Measurements from ENCODE around the gene ARHGEF2.
A peak's percentile ranks its signal among the peaks of the same experiment; 100 is the strongest.

Gene ARHGEF2

DNA sequence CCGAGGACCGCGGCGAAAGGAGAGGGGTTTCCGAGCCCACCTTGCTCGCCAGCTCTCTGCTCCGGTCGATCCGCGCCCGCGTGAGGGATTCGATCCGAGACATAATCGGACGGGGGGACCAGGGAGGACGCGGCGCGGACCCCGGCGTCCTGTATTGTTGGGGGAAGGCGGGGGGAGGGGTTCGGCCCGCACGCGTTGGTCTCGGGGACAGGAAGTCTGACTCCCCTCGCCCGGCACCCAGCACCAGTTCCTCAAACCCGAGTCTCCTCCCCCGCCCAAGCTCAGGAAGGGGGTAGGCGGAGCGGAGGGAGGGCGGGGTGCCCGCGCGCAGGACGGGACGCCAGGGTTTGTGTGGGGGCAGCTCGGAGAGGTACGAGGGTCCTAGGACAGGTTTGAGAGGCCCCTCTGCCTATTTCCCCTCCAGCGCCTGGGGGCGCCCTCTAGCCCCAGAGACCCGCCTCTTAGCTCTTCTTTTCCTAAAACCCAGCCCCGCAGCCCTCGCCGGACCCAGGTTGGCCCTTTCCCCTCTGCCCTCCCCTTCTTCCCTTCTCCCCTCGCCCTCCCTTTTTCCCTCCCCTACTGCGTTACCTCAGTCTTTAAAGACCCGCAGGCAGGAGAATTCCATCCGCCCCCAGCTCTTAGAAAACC lies at the start of gene ARHGEF2:
TSS of gene ARHGEF2 (minus strand) at position 223 of the 648 bp plus-strand sequence. CDS start at position 103, 120 bp downstream.
- no peak for DNase-seq (ENCODE audit: low read depth, low spot score)
- ChIA-PET CTCF (interaction anchor here (3.6 to 4.1 kb wide), 3 partner anchors 10 to 16 kb away, joined by 22 to 30 read pairs (median 24); no protein-coding TSS in a partner anchor), POLR2A (interaction anchor here (1.4 to 6.2 kb wide), 5 partner anchors 10 to 40 kb away, joined by 3 to 58 read pairs (median 6); no protein-coding TSS in a partner anchor)
- peak within 1 kb of the TSS; percentile 88 for H3K4me3 ChIP-seq (ENCODE audit: low read depth, low read length)
- TF ChIP-seq, protein P1, sequence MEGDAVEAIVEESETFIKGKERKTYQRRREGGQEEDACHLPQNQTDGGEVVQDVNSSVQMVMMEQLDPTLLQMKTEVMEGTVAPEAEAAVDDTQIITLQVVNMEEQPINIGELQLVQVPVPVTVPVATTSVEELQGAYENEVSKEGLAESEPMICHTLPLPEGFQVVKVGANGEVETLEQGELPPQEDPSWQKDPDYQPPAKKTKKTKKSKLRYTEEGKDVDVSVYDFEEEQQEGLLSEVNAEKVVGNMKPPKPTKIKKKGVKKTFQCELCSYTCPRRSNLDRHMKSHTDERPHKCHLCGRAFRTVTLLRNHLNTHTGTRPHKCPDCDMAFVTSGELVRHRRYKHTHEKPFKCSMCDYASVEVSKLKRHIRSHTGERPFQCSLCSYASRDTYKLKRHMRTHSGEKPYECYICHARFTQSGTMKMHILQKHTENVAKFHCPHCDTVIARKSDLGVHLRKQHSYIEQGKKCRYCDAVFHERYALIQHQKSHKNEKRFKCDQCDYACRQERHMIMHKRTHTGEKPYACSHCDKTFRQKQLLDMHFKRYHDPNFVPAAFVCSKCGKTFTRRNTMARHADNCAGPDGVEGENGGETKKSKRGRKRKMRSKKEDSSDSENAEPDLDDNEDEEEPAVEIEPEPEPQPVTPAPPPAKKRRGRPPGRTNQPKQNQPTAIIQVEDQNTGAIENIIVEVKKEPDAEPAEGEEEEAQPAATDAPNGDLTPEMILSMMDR (IDR thresholded peaks at IDR 0.05; ENCODE audit: insufficient read depth, low read length, missing control alignments): peak; percentile 30

DNA sequence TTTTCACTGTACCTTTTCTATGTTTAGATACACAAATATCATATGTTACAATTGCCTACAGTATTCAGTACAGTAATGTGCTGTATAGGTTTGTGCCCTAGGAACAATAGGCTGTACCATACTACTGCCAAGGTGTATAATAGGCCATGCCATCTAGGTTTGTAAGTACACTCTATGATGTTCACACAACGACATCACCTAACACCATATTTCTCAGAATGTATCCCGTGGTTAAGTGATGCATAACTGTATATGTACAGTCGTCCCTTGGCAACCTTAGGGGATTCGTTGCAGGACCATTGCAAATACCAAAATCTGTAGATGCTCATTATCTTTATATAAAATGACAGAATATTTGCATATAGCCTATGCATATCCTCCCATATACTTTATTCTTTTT lies 48.2 kb upstream of the ARHGEF2 start:
- POLR2A ChIA-PET: no interaction called here
- H3K4me3 ChIP-seq (ENCODE audit: low read depth, low read length): no peak overlapping the region
- TF ChIP-seq, protein P1 (IDR thresholded peaks at IDR 0.05; ENCODE audit: insufficient read depth, low read length, missing control alignments): no peak
- DNase-seq (ENCODE audit: low read depth, low spot score): no peak
- CTCF ChIA-PET: interaction anchor here (1.0 to 3.0 kb wide), 4 partner anchors 10 to 39 kb away, joined by 3 to 17 read pairs (median 4); no protein-coding TSS in a partner anchor

DNA sequence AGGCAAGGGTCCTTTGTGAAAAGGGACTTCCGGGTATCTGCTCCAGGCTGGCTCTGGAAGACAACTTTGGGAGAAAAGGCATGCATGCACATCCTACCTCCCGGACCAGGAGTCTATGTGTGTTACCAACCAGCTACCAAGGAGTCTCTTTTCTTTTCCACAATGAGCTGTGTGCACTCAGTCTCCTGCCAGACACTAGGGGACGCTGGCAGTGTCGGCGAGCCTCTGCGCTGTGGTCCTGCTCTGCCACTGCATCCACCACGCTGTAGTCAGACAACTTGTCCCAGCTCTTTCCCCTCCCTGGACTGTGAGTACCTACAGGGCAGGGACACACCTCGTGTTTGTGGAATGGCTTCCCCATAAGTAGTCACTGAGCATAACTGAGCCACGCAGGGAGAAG lies 47.5 kb upstream of the ARHGEF2 start:
- H3K4me3 ChIP-seq (ENCODE audit: low read depth, low read length): no peak overlapping the region
- TF ChIP-seq, protein P1 (IDR thresholded peaks at IDR 0.05; ENCODE audit: insufficient read depth, low read length, missing control alignments): peak; percentile 76
- ChIA-PET POLR2A (no interaction called here), CTCF (interaction anchor here (0.7 to 3.0 kb wide), 6 partner anchors 11 to 40 kb away, joined by 3 to 17 read pairs (median 3); partner anchors contain the start of gene LAMTOR2)
- DNase-seq (ENCODE audit: low read depth, low spot score): no peak

DNA sequence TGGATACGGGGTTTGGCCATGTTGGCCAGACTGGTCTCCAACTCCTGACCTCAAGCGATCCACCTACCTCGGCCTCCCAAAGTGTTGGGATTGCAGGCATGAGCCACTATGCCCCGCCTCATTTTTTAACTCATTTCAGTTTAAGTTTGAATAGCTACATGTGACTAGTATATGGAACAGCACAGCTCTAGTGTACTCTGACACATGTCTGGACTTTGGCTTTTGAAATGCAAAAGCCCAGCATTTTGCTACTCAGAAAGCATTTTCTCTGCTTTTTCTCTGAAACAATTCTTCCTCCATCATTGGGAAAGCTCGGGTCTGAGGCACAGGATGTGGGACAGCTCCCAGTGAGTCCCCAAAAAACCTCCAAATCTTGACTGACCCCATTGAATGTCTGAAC lies 46.5 kb upstream of the ARHGEF2 start:
- POLR2A ChIA-PET: no interaction called here
- CTCF ChIA-PET: interaction anchor here (1.1 to 3.0 kb wide), 2 partner anchors 41 to 44 kb away, joined by 3 to 17 read pairs; no protein-coding TSS in a partner anchor
- no peak for DNase-seq (ENCODE audit: low read depth, low spot score)
- TF ChIP-seq, protein P1 (IDR thresholded peaks at IDR 0.05; ENCODE audit: insufficient read depth, low read length, missing control alignments): no peak
- no peak overlapping the region for H3K4me3 ChIP-seq (ENCODE audit: low read depth, low read length)

DNA sequence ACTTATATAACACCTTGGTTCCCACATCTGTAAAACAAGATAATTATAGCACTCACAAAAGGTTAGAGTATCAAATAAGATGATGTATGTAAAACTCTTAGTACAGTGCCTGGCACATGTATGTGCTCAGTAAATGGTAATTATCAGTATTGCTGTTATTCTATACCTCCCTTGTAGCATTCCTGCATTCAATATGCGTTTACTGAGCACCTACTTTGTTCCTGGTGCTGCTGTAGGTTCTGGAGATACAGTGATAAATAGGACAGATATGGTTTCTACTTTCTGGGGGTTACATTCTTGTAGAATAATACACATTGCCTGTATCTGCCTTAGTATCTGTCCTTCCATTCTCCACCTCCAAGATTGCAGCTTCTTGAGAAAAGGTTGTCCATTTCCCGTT lies 43.6 kb upstream of the ARHGEF2 start:
- CTCF ChIA-PET: interaction anchor here (0.7 kb wide), 1 partner anchor 32 kb away, joined by 3 read pairs; no protein-coding TSS in a partner anchor
- DNase-seq (ENCODE audit: low read depth, low spot score): no peak
- POLR2A ChIA-PET: no interaction called here
- no peak overlapping the region for H3K4me3 ChIP-seq (ENCODE audit: low read depth, low read length)
- TF ChIP-seq, protein P1 (IDR thresholded peaks at IDR 0.05; ENCODE audit: insufficient read depth, low read length, missing control alignments): no peak

DNA sequence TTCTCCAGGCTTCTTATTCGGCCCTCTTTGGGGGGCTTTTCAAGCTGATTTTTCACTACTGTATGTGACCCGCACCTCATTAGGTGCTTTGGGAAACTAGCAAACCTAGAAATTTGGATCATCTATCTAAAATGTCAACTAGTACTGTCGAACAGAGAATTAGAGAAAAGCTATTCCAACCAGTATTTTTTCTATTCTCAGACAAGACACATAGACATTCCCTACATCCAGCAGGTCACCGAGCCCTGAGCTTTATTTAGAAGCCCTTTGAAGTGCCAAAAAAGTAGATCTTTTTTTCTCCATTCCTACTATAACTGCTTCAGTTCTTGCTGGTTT lies 42.7 kb upstream of the ARHGEF2 start:
- ChIA-PET POLR2A (no interaction called here), CTCF (interaction anchor here (0.8 to 1.7 kb wide), 5 partner anchors 28 to 117 kb away, joined by 3 to 5 read pairs (median 3); no protein-coding TSS in a partner anchor)
- no peak for DNase-seq (ENCODE audit: low read depth, low spot score)
- peak overlapping the region; percentile 92 for H3K4me3 ChIP-seq (ENCODE audit: low read depth, low read length)
- TF ChIP-seq, protein P1 (IDR thresholded peaks at IDR 0.05; ENCODE audit: insufficient read depth, low read length, missing control alignments): no peak
